HEK293 (cell line): ENCODE data around the gene ACP4.

Experiments
- KLF7 ChIP-seq: fragments of 450-650 bp; formaldehyde crosslinking; IDR thresholded peaks from 2 replicates; pipeline ENCODE4 v1.5.1; 2016; ENCODE audit warnings: missing biosample characterization, missing genetic modification characterization, borderline replicate concordance
- KLF9 ChIP-seq: fragments of 450-650 bp; formaldehyde crosslinking; IDR thresholded peaks from 2 replicates; pipeline ENCODE4 v1.5.1; 2016; ENCODE audit warnings: missing biosample characterization, missing genetic modification characterization, low read depth
- MYNN ChIP-seq: fragments of 450-650 bp; formaldehyde crosslinking; IDR thresholded peaks from 2 replicates; pipeline ENCODE4 v1.5.1; 2016; ENCODE audit warnings: missing biosample characterization, missing genetic modification characterization, borderline replicate concordance
- OSR2 ChIP-seq: fragments of 450-650 bp; formaldehyde crosslinking; IDR thresholded peaks from 2 replicates; pipeline ENCODE4 v1.5.1; 2016; ENCODE audit warnings: missing biosample characterization, missing genetic modification characterization
- PRDM1 ChIP-seq: fragments of 450-650 bp; formaldehyde crosslinking; IDR thresholded peaks from 2 replicates; pipeline ENCODE4; 2016; ENCODE audit warnings: missing biosample characterization, missing genetic modification characterization
- TRIM28 ChIP-seq: IDR thresholded peaks from 2 replicates; pipeline ENCODE4 v1.6.1; 2011; ENCODE audit warnings: low read length, control low read depth, borderline replicate concordance
- ZBTB17 ChIP-seq: fragments of 450-650 bp; formaldehyde crosslinking; IDR thresholded peaks from 2 replicates; pipeline ENCODE4 v1.5.1; 2016; ENCODE audit warnings: missing biosample characterization, missing genetic modification characterization
- ZBTB48 ChIP-seq: fragments of 450-650 bp; formaldehyde crosslinking; IDR thresholded peaks from 2 replicates; pipeline ENCODE4 v1.5.1; 2016; ENCODE audit warnings: missing biosample characterization, missing genetic modification characterization
- ZFHX2 ChIP-seq: fragments of 450-650 bp; formaldehyde crosslinking; conservative IDR thresholded peaks from 2 replicates; pipeline ENCODE4 v1.5.1; 2016; ENCODE audit warnings: missing biosample characterization, missing genetic modification characterization
- ZFP3 ChIP-seq: fragments of 450-650 bp; formaldehyde crosslinking; IDR thresholded peaks from 2 replicates; pipeline ENCODE4 v1.5.1; 2016; ENCODE audit warnings: low read depth, missing biosample characterization, missing genetic modification characterization
- ZIC2 ChIP-seq: fragments of 450-650 bp; formaldehyde crosslinking; IDR thresholded peaks from 2 replicates; pipeline ENCODE4 v1.5.1; 2016; ENCODE audit warnings: missing biosample characterization, missing genetic modification characterization
- ZNF114 ChIP-seq: fragments of 450-650 bp; formaldehyde crosslinking; IDR thresholded peaks from 2 replicates; pipeline ENCODE4 v1.5.0; 2017; ENCODE audit warnings: missing biosample characterization, missing genetic modification characterization
- ZNF132 ChIP-seq: fragments of 450-650 bp; formaldehyde crosslinking; IDR thresholded peaks from 2 replicates; pipeline ENCODE4 v1.5.1; 2017; ENCODE audit warnings: missing biosample characterization, missing genetic modification characterization, borderline replicate concordance
- ZNF140 ChIP-seq: fragments of 450-650 bp; formaldehyde crosslinking; IDR thresholded peaks from 2 replicates; pipeline ENCODE4 v1.5.1; 2016; ENCODE audit warnings: missing biosample characterization, missing genetic modification characterization
- ZNF2 ChIP-seq: fragments of 450-650 bp; formaldehyde crosslinking; IDR thresholded peaks from 2 replicates; pipeline ENCODE4 v1.5.1; 2016; ENCODE audit warnings: missing biosample characterization, missing genetic modification characterization
- ZNF223 ChIP-seq: fragments of 450-650 bp; formaldehyde crosslinking; IDR thresholded peaks from 2 replicates; pipeline ENCODE4 v1.5.1; 2016; ENCODE audit warnings: missing biosample characterization, missing genetic modification characterization
- ZNF311 ChIP-seq: fragments of 450-650 bp; formaldehyde crosslinking; IDR thresholded peaks from 2 replicates; pipeline ENCODE4 v1.5.1; 2017; ENCODE audit warnings: missing biosample characterization, missing genetic modification characterization, borderline replicate concordance
- ZNF335 ChIP-seq: fragments of 450-650 bp; formaldehyde crosslinking; conservative IDR thresholded peaks from 2 replicates; pipeline ENCODE4 v1.5.1; 2016; ENCODE audit warnings: missing biosample characterization, missing genetic modification characterization
- ZNF394 ChIP-seq: fragments of 450-650 bp; formaldehyde crosslinking; IDR thresholded peaks from 2 replicates; pipeline ENCODE4 v1.5.1; 2016; ENCODE audit warnings: missing biosample characterization, missing genetic modification characterization, mild to moderate bottlenecking, moderate library complexity, borderline replicate concordance
- ZNF510 ChIP-seq: fragments of 450-650 bp; formaldehyde crosslinking; IDR thresholded peaks from 2 replicates; pipeline ENCODE4 v1.5.1; 2018; ENCODE audit warnings: mild to moderate bottlenecking, missing genetic modification characterization, missing biosample characterization; ENCODE audit not compliant: insufficient replicate concordance
- ZNF561 ChIP-seq: fragments of 450-650 bp; IDR thresholded peaks from 2 replicates; pipeline ENCODE4 v1.5.1; 2018; ENCODE audit warnings: missing biosample characterization, missing genetic modification characterization, borderline replicate concordance
- ZNF629 ChIP-seq: fragments of 450-650 bp; formaldehyde crosslinking; IDR thresholded peaks from 2 replicates; pipeline ENCODE4 v1.5.1; 2017; ENCODE audit warnings: missing biosample characterization, missing genetic modification characterization
- ZNF670 ChIP-seq: fragments of 450-650 bp; formaldehyde crosslinking; IDR thresholded peaks from 2 replicates; pipeline ENCODE4 v1.5.1; 2016; ENCODE audit warnings: missing biosample characterization, missing genetic modification characterization, low read depth
- ZNF768 ChIP-seq: fragments of 450-650 bp; formaldehyde crosslinking; IDR thresholded peaks from 2 replicates; pipeline ENCODE4 v1.5.1; 2018; ENCODE audit warnings: missing biosample characterization, mild to moderate bottlenecking, missing genetic modification characterization
- TF ChIP-seq, protein P1 (sequence below): IDR thresholded peaks from 2 replicates; pipeline ENCODE4 v1.6.1; 2011; ENCODE audit warnings: mild to moderate bottlenecking, low read depth, low read length, borderline replicate concordance
- TF ChIP-seq, protein P2 (sequence below): fragments of 450-650 bp; formaldehyde crosslinking; IDR thresholded peaks from 2 replicates; pipeline ENCODE4 v1.5.0; 2017; ENCODE audit warnings: missing biosample characterization, missing genetic modification characterization, borderline replicate concordance
- TF ChIP-seq, protein P3 (sequence below): fragments of 450-650 bp; formaldehyde crosslinking; conservative IDR thresholded peaks from 2 replicates; pipeline ENCODE4 v1.5.1; 2016; ENCODE audit warnings: low read depth, missing biosample characterization, missing genetic modification characterization
- TF ChIP-seq, protein P4 (sequence below): fragments of 450-650 bp; formaldehyde crosslinking; IDR thresholded peaks from 2 replicates; pipeline ENCODE4 v1.5.1; 2016; ENCODE audit warnings: missing biosample characterization, missing genetic modification characterization, low read depth

Gene ACP4

DNA sequence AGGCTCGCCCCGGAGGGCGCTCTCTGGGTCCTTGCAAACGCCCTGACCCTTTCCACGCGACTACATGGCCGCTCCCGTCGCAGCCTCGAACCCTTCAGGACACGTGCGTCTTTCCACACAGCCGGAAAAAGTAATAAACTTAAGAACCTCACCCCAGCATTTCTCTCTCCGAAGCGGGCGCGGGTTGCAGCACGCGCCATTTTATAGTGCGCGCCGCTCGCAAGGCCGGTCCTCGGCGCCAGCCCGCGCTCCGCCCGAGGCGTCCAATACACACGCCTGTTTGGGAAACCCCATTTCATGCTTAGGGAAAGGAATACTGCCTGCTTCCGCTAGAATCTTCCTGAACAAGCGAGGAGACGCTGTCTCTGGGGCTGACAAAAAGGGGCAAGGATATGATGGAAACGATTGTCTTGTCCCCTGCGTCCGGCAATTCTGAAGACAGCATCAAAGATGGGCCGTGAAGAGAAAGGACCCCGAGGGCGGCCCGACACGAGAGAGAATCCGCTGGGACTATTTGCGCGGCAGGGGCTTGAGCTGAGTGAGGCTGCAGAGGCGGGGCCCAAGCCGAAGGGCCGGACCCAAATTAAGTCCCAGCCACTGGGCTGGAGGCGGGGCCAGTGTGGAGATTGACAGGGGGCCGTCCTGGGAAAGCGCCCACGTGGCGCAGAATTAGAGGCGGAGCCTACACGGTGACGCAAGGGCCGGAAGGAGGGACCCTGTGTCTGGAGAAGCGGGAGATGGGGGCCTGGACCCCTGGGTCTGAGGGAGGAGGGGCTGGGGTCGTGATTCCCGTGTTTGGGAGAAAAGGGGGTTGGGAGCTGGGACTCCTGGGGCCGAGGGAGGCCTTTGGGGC, 14.4 kb downstream of the ACP4 start (continued):
- TF ChIP-seq ZIC2: peak; percentile 11; the same call in 1 of the 2 replicates
- TF ChIP-seq KLF9: peak; percentile 32; the same call in 1 of the 2 replicates
- TF ChIP-seq, protein P1, sequence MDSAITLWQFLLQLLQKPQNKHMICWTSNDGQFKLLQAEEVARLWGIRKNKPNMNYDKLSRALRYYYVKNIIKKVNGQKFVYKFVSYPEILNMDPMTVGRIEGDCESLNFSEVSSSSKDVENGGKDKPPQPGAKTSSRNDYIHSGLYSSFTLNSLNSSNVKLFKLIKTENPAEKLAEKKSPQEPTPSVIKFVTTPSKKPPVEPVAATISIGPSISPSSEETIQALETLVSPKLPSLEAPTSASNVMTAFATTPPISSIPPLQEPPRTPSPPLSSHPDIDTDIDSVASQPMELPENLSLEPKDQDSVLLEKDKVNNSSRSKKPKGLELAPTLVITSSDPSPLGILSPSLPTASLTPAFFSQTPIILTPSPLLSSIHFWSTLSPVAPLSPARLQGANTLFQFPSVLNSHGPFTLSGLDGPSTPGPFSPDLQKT: no peak
- TF ChIP-seq ZNF335 (tag by site-specific recombination): peak; percentile 100
- no peak for TF ChIP-seq ZBTB48 (tag by site-specific recombination)
- TF ChIP-seq, protein P2, sequence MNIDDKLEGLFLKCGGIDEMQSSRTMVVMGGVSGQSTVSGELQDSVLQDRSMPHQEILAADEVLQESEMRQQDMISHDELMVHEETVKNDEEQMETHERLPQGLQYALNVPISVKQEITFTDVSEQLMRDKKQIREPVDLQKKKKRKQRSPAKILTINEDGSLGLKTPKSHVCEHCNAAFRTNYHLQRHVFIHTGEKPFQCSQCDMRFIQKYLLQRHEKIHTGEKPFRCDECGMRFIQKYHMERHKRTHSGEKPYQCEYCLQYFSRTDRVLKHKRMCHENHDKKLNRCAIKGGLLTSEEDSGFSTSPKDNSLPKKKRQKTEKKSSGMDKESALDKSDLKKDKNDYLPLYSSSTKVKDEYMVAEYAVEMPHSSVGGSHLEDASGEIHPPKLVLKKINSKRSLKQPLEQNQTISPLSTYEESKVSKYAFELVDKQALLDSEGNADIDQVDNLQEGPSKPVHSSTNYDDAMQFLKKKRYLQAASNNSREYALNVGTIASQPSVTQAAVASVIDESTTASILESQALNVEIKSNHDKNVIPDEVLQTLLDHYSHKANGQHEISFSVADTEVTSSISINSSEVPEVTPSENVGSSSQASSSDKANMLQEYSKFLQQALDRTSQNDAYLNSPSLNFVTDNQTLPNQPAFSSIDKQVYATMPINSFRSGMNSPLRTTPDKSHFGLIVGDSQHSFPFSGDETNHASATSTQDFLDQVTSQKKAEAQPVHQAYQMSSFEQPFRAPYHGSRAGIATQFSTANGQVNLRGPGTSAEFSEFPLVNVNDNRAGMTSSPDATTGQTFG: no peak
- TF ChIP-seq ZNF140 (tag by site-specific recombination): no peak
- no peak; the same call in 1 of the 2 replicates for TF ChIP-seq KLF7 (tag by site-specific recombination)
- no peak; the same call in 1 of the 2 replicates for TF ChIP-seq ZNF768 (tag by site-specific recombination)
- TF ChIP-seq, protein P3, sequence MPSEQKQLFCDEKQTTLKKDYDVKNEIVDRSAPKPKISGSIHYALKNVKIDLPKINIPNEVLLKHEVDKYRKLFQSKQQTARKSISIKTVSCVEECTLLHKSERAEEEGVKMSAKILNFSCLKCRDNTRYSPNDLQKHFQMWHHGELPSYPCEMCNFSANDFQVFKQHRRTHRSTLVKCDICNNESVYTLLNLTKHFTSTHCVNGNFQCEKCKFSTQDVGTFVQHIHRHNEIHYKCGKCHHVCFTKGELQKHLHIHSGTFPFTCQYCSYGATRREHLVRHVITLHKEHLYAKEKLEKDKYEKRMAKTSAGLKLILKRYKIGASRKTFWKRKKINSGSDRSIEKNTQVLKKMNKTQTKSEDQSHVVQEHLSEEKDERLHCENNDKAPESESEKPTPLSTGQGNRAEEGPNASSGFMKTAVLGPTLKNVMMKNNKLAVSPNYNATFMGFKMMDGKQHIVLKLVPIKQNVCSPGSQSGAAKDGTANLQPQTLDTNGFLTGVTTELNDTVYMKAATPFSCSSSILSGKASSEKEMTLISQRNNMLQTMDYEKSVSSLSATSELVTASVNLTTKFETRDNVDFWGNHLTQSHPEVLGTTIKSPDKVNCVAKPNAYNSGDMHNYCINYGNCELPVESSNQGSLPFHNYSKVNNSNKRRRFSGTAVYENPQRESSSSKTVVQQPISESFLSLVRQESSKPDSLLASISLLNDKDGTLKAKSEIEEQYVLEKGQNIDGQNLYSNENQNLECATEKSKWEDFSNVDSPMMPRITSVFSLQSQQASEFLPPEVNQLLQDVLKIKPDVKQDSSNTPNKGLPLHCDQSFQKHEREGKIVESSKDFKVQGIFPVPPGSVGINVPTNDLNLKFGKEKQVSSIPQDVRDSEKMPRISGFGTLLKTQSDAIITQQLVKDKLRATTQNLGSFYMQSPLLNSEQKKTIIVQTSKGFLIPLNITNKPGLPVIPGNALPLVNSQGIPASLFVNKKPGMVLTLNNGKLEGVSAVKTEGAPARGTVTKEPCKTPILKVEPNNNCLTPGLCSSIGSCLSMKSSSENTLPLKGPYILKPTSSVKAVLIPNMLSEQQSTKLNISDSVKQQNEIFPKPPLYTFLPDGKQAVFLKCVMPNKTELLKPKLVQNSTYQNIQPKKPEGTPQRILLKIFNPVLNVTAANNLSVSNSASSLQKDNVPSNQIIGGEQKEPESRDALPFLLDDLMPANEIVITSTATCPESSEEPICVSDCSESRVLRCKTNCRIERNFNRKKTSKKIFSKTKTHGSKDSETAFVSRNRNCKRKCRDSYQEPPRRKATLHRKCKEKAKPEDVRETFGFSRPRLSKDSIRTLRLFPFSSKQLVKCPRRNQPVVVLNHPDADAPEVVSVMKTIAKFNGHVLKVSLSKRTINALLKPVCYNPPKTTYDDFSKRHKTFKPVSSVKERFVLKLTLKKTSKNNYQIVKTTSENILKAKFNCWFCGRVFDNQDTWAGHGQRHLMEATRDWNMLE (tag by site-specific recombination): 0 out of 2 replicates have a peak, but pooled peaks have one; percentile 41
- TF ChIP-seq MYNN (tag by site-specific recombination): no peak
- TF ChIP-seq ZNF311 (tag by site-specific recombination): no peak
- peak; percentile 51; the same call in 1 of the 2 replicates for TF ChIP-seq ZNF629 (tag by site-specific recombination)
- no peak for TF ChIP-seq ZNF510 (tag by site-specific recombination)
- TF ChIP-seq, protein P4, sequence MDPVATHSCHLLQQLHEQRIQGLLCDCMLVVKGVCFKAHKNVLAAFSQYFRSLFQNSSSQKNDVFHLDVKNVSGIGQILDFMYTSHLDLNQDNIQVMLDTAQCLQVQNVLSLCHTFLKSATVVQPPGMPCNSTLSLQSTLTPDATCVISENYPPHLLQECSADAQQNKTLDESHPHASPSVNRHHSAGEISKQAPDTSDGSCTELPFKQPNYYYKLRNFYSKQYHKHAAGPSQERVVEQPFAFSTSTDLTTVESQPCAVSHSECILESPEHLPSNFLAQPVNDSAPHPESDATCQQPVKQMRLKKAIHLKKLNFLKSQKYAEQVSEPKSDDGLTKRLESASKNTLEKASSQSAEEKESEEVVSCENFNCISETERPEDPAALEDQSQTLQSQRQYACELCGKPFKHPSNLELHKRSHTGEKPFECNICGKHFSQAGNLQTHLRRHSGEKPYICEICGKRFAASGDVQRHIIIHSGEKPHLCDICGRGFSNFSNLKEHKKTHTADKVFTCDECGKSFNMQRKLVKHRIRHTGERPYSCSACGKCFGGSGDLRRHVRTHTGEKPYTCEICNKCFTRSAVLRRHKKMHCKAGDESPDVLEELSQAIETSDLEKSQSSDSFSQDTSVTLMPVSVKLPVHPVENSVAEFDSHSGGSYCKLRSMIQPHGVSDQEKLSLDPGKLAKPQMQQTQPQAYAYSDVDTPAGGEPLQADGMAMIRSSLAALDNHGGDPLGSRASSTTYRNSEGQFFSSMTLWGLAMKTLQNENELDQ: no peak
- TF ChIP-seq ZNF394 (tag by site-specific recombination): peak; percentile 40; the same call in 1 of the 2 replicates
- TF ChIP-seq OSR2: no peak
- no peak for TF ChIP-seq ZNF670 (tag by site-specific recombination)
- no peak for TF ChIP-seq PRDM1 (tag by site-specific recombination)
- TF ChIP-seq ZNF114 (tag by site-specific recombination): no peak
- no peak for TF ChIP-seq ZNF223
- TF ChIP-seq ZFHX2 (tag by site-specific recombination): peak; percentile 68
- TF ChIP-seq ZFP3 (tag by site-specific recombination): no peak
- peak; percentile 63; the same call in 1 of the 2 replicates for TF ChIP-seq TRIM28
- TF ChIP-seq ZNF561 (tag by site-specific recombination): 0 out of 2 replicates have a peak, but pooled peaks have one; percentile 57
- peak; percentile 75; the same call in 1 of the 2 replicates for TF ChIP-seq ZNF2 (tag by site-specific recombination)
- TF ChIP-seq ZNF132 (tag by site-specific recombination): no peak
- peak; percentile 77 for TF ChIP-seq ZBTB17 (tag by site-specific recombination)
